ENCODE data around the gene ASGR2. TPM values are rescaled to one million over a fixed set of nuclear protein-coding genes. Genes with fewer than 3 reads are reported as not detected.

ASGR2 gene
- total and polyA plus RNA-seq, 2 of the 13 experiments (the other 11 are each of a cell fraction or from before 2014, with no cell fraction given), result 320 to 754 TPM

DNA sequence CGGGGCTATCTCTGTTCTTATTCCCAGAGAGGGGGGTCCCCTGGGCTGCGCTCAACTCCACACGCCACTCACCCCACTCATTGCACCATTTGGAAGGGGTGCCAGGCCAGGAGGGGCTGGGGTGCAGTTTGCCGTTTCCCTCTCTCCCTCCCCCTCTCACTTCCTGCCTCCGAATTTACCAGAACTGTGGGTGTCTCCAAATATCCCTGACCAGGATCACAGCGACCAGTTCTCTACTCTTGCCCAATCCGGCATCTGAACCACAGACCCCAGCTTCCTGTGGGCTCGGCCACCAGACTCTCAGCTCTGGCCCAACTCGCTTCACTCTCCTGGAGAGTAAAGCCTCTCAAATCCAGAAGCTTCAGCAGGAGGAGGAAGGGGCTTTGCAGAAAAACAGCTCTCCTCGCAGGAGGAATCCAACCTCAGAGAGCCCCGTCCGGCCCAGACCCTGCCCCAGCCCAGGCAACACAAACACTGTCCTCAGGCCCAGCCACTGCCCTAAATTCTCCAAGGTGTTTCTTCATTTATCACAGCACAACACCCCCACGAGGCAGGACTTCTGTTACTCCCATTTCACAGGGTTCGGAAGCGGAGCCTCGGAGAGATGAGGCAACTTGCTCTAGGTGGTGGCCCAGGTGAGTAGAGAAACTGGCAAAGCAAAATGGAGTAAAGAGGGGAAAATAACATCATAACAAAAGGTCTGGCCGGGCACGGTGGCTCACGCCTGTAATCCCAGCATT is 423 bp upstream of the ASGR2 start (continued):
- TF ChIP-seq, protein P1, sequence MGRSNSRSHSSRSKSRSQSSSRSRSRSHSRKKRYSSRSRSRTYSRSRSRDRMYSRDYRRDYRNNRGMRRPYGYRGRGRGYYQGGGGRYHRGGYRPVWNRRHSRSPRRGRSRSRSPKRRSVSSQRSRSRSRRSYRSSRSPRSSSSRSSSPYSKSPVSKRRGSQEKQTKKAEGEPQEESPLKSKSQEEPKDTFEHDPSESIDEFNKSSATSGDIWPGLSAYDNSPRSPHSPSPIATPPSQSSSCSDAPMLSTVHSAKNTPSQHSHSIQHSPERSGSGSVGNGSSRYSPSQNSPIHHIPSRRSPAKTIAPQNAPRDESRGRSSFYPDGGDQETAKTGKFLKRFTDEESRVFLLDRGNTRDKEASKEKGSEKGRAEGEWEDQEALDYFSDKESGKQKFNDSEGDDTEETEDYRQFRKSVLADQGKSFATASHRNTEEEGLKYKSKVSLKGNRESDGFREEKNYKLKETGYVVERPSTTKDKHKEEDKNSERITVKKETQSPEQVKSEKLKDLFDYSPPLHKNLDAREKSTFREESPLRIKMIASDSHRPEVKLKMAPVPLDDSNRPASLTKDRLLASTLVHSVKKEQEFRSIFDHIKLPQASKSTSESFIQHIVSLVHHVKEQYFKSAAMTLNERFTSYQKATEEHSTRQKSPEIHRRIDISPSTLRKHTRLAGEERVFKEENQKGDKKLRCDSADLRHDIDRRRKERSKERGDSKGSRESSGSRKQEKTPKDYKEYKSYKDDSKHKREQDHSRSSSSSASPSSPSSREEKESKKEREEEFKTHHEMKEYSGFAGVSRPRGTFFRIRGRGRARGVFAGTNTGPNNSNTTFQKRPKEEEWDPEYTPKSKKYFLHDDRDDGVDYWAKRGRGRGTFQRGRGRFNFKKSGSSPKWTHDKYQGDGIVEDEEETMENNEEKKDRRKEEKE (IDR thresholded peaks at IDR 0.05), result no peak
- TF ChIP-seq, protein P2, sequence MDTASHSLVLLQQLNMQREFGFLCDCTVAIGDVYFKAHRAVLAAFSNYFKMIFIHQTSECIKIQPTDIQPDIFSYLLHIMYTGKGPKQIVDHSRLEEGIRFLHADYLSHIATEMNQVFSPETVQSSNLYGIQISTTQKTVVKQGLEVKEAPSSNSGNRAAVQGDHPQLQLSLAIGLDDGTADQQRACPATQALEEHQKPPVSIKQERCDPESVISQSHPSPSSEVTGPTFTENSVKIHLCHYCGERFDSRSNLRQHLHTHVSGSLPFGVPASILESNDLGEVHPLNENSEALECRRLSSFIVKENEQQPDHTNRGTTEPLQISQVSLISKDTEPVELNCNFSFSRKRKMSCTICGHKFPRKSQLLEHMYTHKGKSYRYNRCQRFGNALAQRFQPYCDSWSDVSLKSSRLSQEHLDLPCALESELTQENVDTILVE (CRISPR knock-in tag; IDR thresholded peaks at IDR 0.05), result peak; percentile 70
- TF ChIP-seq ZNF605 (CRISPR knock-in tag; IDR thresholded peaks at IDR 0.05) (peak; percentile 45; the same call in 1 of the 2 replicates), GATA4 (IDR thresholded peaks at IDR 0.05; ENCODE audit: borderline replicate concordance, low read depth) (peak; percentile 13; the same call in 1 of the 2 replicates), RFX1 (IDR thresholded peaks at IDR 0.05) (no peak), ZNF350 (CRISPR knock-in tag; IDR thresholded peaks at IDR 0.05; ENCODE audit: borderline replicate concordance, low read depth) (no peak; the same call in 1 of the 2 replicates), EZH2 (conservative IDR thresholded peaks at IDR 0.05; ENCODE audit: low read depth, low read length) (no peak), HCFC1 (IDR thresholded peaks at IDR 0.05; ENCODE audit: low read depth, low read length) (no peak), RFXAP (CRISPR knock-in tag; IDR thresholded peaks at IDR 0.05; ENCODE audit: borderline replicate concordance) (peak; percentile 10; the same call in 1 of the 2 replicates), ZFY (CRISPR knock-in tag; IDR thresholded peaks at IDR 0.05) (peak; percentile 47; the same call in 1 of the 2 replicates), SMAD3 (CRISPR knock-in tag; IDR thresholded peaks at IDR 0.05) (no peak; the same call in 1 of the 2 replicates), ZNF138 (CRISPR knock-in tag; IDR thresholded peaks at IDR 0.05; ENCODE audit: low read depth) (no peak), JUNB (CRISPR knock-in tag; IDR thresholded peaks at IDR 0.05; ENCODE audit: borderline replicate concordance) (no peak; the same call in 1 of the 2 replicates), TCF12 (IDR thresholded peaks at IDR 0.05) (no peak), TCF12 (CRISPR knock-in tag; IDR thresholded peaks at IDR 0.05) (no peak), ZNF790 (CRISPR knock-in tag; IDR thresholded peaks at IDR 0.05; ENCODE audit: borderline replicate concordance) (no peak)
- TF ChIP-seq, protein P3, sequence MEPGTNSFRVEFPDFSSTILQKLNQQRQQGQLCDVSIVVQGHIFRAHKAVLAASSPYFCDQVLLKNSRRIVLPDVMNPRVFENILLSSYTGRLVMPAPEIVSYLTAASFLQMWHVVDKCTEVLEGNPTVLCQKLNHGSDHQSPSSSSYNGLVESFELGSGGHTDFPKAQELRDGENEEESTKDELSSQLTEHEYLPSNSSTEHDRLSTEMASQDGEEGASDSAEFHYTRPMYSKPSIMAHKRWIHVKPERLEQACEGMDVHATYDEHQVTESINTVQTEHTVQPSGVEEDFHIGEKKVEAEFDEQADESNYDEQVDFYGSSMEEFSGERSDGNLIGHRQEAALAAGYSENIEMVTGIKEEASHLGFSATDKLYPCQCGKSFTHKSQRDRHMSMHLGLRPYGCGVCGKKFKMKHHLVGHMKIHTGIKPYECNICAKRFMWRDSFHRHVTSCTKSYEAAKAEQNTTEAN (CRISPR knock-in tag; conservative IDR thresholded peaks at IDR 0.05), result peak; percentile 42; the same call in 1 of the 2 replicates
- TF ChIP-seq, protein P4, sequence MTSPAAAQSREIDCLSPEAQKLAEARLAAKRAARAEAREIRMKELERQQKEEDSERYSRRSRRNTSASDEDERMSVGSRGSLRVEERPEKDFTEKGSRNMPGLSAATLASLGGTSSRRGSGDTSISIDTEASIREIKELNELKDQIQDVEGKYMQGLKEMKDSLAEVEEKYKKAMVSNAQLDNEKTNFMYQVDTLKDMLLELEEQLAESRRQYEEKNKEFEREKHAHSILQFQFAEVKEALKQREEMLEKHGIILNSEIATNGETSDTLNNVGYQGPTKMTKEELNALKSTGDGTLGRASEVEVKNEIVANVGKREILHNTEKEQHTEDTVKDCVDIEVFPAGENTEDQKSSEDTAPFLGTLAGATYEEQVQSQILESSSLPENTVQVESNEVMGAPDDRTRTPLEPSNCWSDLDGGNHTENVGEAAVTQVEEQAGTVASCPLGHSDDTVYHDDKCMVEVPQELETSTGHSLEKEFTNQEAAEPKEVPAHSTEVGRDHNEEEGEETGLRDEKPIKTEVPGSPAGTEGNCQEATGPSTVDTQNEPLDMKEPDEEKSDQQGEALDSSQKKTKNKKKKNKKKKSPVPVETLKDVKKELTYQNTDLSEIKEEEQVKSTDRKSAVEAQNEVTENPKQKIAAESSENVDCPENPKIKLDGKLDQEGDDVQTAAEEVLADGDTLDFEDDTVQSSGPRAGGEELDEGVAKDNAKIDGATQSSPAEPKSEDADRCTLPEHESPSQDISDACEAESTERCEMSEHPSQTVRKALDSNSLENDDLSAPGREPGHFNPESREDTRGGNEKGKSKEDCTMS (CRISPR knock-in tag; conservative IDR thresholded peaks at IDR 0.05), result no peak
- TF ChIP-seq, protein P5, sequence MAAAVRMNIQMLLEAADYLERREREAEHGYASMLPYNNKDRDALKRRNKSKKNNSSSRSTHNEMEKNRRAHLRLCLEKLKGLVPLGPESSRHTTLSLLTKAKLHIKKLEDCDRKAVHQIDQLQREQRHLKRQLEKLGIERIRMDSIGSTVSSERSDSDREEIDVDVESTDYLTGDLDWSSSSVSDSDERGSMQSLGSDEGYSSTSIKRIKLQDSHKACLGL (CRISPR knock-in tag; IDR thresholded peaks at IDR 0.05), result no peak
- TF ChIP-seq, protein P6, sequence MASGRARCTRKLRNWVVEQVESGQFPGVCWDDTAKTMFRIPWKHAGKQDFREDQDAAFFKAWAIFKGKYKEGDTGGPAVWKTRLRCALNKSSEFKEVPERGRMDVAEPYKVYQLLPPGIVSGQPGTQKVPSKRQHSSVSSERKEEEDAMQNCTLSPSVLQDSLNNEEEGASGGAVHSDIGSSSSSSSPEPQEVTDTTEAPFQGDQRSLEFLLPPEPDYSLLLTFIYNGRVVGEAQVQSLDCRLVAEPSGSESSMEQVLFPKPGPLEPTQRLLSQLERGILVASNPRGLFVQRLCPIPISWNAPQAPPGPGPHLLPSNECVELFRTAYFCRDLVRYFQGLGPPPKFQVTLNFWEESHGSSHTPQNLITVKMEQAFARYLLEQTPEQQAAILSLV (CRISPR knock-in tag; IDR thresholded peaks at IDR 0.05; ENCODE audit: borderline replicate concordance), result no peak; the same call in 1 of the 2 replicates
